HEK293T (cell line): ENCODE data around the gene CBX5.

Experiments used
- BHLHE40 ChIP-seq: fragments of 450-650 bp; IDR thresholded peaks from 2 replicates; pipeline ENCODE4 v1.6.1; 2016; ENCODE audit warnings: mild to moderate bottlenecking, moderate library complexity, borderline replicate concordance
- ELF4 ChIP-seq: fragments of 450-650 bp; IDR thresholded peaks from 2 replicates; pipeline ENCODE4 v1.6.1; 2017; ENCODE audit warnings: antibody characterized with exemption
- FOXM1 ChIP-seq: fragments of 450-650 bp; IDR thresholded peaks from 2 replicates; pipeline ENCODE4 v1.6.1; 2017; ENCODE audit warnings: mild to moderate bottlenecking, borderline replicate concordance
- HDGF ChIP-seq: fragments of 450-650 bp; IDR thresholded peaks from 2 replicates; pipeline ENCODE4 v1.6.1; 2017; ENCODE audit warnings: antibody characterized with exemption, borderline replicate concordance
- SP1 ChIP-seq: fragments of 450-650 bp; IDR thresholded peaks from 2 replicates; pipeline ENCODE4 v1.6.1; 2017
- SUZ12 ChIP-seq: fragments of 450-650 bp; IDR thresholded peaks from 2 replicates; pipeline ENCODE4 v1.6.1; 2016; ENCODE audit warnings: mild to moderate bottlenecking
- TARDBP ChIP-seq: fragments of 450-650 bp; IDR thresholded peaks from 2 replicates; pipeline ENCODE4 v1.6.1; 2016
- ZNF384 ChIP-seq: fragments of 450-650 bp; IDR thresholded peaks from 2 replicates; pipeline ENCODE4 v1.6.1; 2016
- TF ChIP-seq, protein P1 (sequence below): fragments of 450-650 bp; IDR thresholded peaks from 2 replicates; pipeline ENCODE4 v1.6.1; 2016

DNA sequence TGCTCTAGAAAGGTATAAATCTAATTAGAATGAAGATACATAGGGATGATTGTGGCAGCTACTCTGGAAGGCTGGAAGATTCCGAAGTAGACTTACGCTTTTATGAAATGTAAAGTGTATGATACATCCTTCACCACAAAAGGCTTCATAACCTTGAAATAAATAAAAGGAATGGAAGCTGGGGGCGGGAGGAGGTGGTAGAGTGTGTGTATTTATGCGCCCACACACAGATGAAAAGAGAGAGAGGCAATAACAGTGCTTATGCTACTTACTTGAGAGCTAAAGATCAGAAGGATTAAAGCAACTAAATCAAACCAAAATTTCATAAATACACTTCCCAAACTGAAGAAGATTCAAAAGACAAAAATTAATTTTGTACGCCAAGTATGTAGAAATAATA is 30.4 kb downstream of the CBX5 start:
- TF ChIP-seq SUZ12: no peak
- no peak for TF ChIP-seq HDGF
- TF ChIP-seq FOXM1: no peak
- TF ChIP-seq BHLHE40: no peak
- no peak for TF ChIP-seq ELF4
- TF ChIP-seq ZNF384: no peak
- TF ChIP-seq, protein P1, sequence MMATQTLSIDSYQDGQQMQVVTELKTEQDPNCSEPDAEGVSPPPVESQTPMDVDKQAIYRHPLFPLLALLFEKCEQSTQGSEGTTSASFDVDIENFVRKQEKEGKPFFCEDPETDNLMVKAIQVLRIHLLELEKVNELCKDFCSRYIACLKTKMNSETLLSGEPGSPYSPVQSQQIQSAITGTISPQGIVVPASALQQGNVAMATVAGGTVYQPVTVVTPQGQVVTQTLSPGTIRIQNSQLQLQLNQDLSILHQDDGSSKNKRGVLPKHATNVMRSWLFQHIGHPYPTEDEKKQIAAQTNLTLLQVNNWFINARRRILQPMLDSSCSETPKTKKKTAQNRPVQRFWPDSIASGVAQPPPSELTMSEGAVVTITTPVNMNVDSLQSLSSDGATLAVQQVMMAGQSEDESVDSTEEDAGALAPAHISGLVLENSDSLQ: no peak
- no peak for TF ChIP-seq TARDBP
- TF ChIP-seq SP1: no peak
